D721Med (cell line): ENCODE measurements around the gene OGN.

Experiments
- DNase-seq: peaks from one replicate; pipeline ENCODE4 v3.0.0; 2011; ENCODE audit warnings: low spot score; ENCODE audit not compliant: insufficient read length
- FAIRE-seq: peaks from 2 replicates; lab custom pipeline; 2011; peaks lifted over from hg19 to GRCh38; lab: Jason Lieb, UNC
- TF ChIP-seq, protein P1 (sequence below): IDR thresholded peaks from 2 replicates; pipeline ENCODE4 v1.5.1; 2012; ENCODE audit warnings: mild to moderate bottlenecking, control low read depth; ENCODE audit not compliant: insufficient read depth; ENCODE audit errors: missing control alignments

OGN gene

DNA sequence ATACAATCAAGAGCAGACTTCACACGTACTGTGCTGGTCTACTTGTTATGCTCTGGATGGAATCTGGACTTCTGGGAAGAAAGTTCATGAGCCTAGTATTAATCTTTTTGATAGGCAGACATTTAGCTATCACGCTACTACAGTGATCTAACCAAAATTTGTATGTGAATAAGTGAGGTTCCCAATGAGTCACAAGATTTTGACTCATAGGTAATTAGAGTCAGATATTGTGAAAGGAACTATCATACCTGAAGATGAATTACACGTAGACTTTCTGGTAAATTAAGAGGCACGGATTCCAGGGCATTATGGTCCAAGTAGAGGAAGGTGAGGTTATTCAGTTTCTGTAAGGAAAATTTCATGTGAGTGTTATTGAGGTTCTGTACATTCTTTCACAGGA, 18.4 kb downstream of the OGN start:
- FAIRE-seq = no peak
- TF ChIP-seq, protein P1, sequence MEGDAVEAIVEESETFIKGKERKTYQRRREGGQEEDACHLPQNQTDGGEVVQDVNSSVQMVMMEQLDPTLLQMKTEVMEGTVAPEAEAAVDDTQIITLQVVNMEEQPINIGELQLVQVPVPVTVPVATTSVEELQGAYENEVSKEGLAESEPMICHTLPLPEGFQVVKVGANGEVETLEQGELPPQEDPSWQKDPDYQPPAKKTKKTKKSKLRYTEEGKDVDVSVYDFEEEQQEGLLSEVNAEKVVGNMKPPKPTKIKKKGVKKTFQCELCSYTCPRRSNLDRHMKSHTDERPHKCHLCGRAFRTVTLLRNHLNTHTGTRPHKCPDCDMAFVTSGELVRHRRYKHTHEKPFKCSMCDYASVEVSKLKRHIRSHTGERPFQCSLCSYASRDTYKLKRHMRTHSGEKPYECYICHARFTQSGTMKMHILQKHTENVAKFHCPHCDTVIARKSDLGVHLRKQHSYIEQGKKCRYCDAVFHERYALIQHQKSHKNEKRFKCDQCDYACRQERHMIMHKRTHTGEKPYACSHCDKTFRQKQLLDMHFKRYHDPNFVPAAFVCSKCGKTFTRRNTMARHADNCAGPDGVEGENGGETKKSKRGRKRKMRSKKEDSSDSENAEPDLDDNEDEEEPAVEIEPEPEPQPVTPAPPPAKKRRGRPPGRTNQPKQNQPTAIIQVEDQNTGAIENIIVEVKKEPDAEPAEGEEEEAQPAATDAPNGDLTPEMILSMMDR = no peak

DNA sequence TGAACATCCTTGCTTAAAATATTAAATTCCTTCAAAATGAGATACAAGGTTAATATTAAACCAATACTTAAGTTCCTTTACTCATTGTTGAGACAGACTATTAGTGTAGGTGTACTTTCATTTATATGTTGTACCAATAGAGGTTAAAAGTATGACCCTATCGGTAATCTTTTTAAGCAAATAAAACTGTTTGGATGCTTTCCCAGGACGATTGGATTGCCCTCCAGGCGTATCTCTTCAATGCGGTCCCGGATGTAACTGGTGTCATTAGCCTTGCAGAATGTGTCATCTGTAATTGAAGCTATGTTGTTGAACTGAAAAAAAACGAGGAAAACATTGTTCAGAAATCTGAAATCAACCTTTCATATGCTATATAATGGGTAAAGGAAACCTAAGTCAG, 18.9 kb downstream of the OGN start:
- no peak for FAIRE-seq
- TF ChIP-seq, protein P1 = no peak
- DNase-seq = no peak

More for the DNA sequence above, 18.4 kb downstream of the OGN start:
- no peak for DNase-seq

DNA sequence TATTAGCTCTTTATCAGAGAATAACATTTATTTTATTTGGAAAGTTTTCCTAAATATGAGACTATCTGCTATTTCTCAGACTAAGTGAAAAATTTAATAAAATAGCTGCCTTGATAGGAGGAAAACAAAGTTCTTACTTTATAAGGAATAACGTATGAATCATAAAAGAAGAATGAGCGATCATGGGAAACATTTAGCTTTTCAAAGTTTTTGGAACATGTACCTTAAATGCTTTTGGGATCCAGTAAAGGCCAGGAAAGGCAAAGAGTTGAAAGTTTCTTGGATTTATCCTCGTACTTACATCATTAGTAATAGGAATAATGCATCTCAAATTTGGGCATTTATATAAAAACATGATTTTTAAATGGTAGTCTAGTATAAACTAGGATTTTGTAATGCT, 19.4 kb downstream of the OGN start:
- DNase-seq (no peak), FAIRE-seq (no peak)
- TF ChIP-seq, protein P1 = no peak

DNA sequence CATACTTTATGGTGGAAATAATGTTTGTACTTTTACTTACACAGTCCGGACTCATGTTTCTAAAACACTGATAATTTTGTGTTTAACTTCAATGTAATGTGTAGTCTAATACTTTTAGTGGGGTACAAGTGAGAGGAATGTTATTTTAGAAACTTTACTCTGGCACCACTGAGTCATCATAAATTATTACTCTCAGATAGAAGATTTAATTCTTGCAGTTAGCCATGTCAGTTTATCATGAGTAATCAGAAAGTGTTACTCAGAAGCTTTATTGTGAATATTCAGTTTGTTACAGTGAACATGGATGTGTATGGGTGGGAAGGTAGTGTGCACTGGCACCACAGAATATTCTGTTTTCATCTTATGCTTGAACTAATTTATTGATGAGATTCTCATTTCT, 20.0 kb downstream of the OGN start:
- no peak for DNase-seq
- TF ChIP-seq, protein P1 = no peak
- FAIRE-seq = no peak

DNA sequence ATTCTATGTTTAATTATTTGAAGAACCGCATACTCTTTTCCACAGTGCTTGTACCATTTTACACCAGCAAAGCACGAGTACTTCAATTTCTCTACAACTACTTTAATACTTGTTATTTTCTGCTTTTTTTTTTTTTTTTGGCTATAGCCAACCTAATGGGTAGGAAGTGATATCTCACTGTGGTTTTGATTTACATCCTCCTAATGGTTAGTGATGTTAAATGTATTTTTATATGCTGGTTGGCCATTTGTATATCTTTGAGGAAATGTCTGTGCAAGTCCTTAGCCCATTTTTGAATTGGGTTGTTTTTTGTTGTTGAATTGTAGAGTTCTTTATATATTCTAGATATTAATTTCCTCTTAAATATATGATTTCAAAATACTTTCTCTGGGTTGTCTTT, 22.6 kb downstream of the OGN start:
- TF ChIP-seq, protein P1 = no peak
- FAIRE-seq = no peak

DNA sequence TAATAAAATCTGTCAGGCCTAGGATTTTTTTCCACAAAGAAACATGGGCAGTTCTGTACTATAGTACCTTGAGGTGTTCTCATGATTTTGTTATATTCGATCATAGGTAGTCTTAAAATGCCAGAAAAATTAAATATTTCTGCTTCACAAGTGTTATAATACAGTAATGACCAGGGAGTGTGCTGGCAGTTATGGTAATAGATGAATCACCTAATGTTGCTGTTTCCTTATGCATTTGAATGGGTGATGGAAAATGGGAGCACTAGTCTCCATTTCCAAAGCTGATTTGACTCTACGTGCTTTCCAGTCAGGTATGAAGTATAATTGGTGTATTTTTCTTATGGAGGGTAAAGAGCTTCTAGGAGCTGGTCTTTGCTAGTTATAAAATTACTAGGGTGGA, 23.8 kb downstream of the OGN start:
- FAIRE-seq (no peak), DNase-seq (no peak)
- TF ChIP-seq, protein P1 = no peak

More for the DNA sequence above, 22.6 kb downstream of the OGN start:
- DNase-seq = no peak

DNA sequence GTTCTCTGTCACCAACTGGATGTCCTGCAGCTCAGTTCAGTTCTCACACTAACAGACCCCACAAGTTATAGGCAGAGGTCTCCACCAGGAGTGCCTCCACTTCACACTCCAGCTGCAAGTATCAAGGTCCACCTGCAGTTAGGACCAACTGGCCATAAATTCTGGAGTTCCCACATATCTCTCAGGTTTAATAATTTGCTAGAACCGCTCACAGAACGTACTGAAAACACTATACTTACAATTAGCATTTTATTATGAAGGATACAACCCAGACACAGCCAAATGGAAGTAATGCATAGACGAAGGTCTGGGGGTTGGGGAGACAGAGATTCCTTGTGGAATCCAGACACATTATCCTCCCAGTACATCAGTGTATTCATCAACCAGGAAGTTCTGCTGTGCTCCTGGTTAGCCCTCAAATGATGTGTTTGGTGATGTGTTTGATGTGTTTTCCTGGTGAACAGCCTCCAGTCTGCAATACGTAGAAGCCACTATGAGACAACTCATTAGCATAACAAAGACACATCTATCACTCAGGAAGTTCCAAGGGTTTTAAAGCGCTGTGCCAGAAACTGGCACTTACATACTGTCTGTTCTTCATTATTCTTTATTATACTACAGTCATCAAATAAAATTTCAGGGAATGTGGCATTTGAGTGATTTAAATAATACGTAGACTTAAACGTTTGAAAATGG, 25.4 kb downstream of the OGN start:
- FAIRE-seq = no peak
- TF ChIP-seq, protein P1 = no peak

More for the DNA sequence above, 25.4 kb downstream of the OGN start:
- no peak for DNase-seq
